Esophagus mucosa (tissue), 1 donor: ENCODE measurements around the gene HSFX2. TPM values are rescaled to one million over a fixed set of nuclear protein-coding genes. Genes with fewer than 3 reads are reported as not detected.

Source experiments
- total RNA-seq: library from RNA; stranded (reverse); gene quantifications from one replicate; pipeline ENCODE4 v1.2.4, GENCODE V29; 2023
- donor health status: DM: yes; HTN: yes; CAD: no.

Gene HSFX2
- total RNA-seq, 1 donor from 2014 or later, result not detected

Other genes with a start within 250 kb of the HSFX2 start
- 23.2 TPM for gene IDS, start 90.0 kb downstream of the HSFX2 start, total RNA-seq
- gene EOLA1, start 54.3 kb downstream of the HSFX2 start, total RNA-seq, result 14.6 TPM
- gene HSFX3, start 45.4 kb downstream of the HSFX2 start, total RNA-seq, result not detected
- gene MAGEA9B, start 7.9 kb downstream of the HSFX2 start, total RNA-seq, result not detected
- 16.5 TPM for gene TMEM185A, start 36.5 kb upstream of the HSFX2 start, total RNA-seq
- not detected for gene MAGEA11, start 116.7 kb upstream of the HSFX2 start, total RNA-seq
- gene HSFX1, start 178.8 kb upstream of the HSFX2 start, total RNA-seq, result 0.32 TPM
- gene MAGEA9, start 186.6 kb upstream of the HSFX2 start, total RNA-seq, result not detected